H9 (cell line): ENCODE results near the gene SDK1. TPM values are rescaled to one million over a fixed set of nuclear protein-coding genes. Genes with fewer than 3 reads are reported as not detected.

Experiments used
- DNase-seq: peaks from one replicate; pipeline ENCODE4 v3.0.0-alpha.2; 2017
- H2AFZ ChIP-seq: one replicate; pipeline ENCODE4 v1.6.1; 2013; ENCODE audit warnings: mild to moderate bottlenecking, low read length, control low read depth, moderate library complexity
- H2AK5ac ChIP-seq: 2 replicates; pipeline ENCODE4 v1.6.1; 2013; ENCODE audit warnings: low read length, control low read depth, mixed read lengths; ENCODE audit not compliant: insufficient read length
- H2BK120ac ChIP-seq: one replicate; pipeline ENCODE4 v1.6.1; 2013; ENCODE audit warnings: low read depth, mild to moderate bottlenecking, low read length, control low read depth, inconsistent platforms; ENCODE audit not compliant: poor library complexity, severe bottlenecking
- H2BK12ac ChIP-seq: 2 replicates; pipeline ENCODE4 v1.6.1; 2013; ENCODE audit warnings: low read length, control low read depth, mixed read lengths, low read depth; ENCODE audit not compliant: insufficient read length
- H2BK15ac ChIP-seq: 2 replicates; pipeline ENCODE4 v1.6.1; 2013; ENCODE audit warnings: low read depth, low read length, control low read depth
- H2BK20ac ChIP-seq: one replicate; pipeline ENCODE4 v1.6.1; 2013; ENCODE audit warnings: low read depth, mild to moderate bottlenecking, low read length, control low read depth, inconsistent platforms; ENCODE audit not compliant: poor library complexity, severe bottlenecking
- H2BK5ac ChIP-seq: 2 replicates; pipeline ENCODE4 v1.6.1; 2013; ENCODE audit warnings: low read length, control low read depth, mixed read lengths; ENCODE audit not compliant: insufficient read length
- H3K14ac ChIP-seq: 2 replicates; pipeline ENCODE4 v1.6.1; 2013; ENCODE audit warnings: low read length, control low read depth; ENCODE audit not compliant: insufficient read depth
- H3K18ac ChIP-seq: 2 replicates; pipeline ENCODE4 v1.6.1; 2013; ENCODE audit warnings: low read depth, mild to moderate bottlenecking, mixed read lengths, low read length, control low read depth; ENCODE audit not compliant: insufficient read length
- H3K23ac ChIP-seq: 2 replicates; pipeline ENCODE4 v1.6.1; 2013; ENCODE audit warnings: low read length, control low read depth, mixed read lengths, low read depth; ENCODE audit not compliant: insufficient read length
- H3K23me2 ChIP-seq: 2 replicates; pipeline ENCODE4 v1.6.1; 2013; ENCODE audit warnings: low read depth, mild to moderate bottlenecking, mixed read lengths, low read length, control low read depth; ENCODE audit not compliant: insufficient read length, poor library complexity, severe bottlenecking
- H3K27ac ChIP-seq: 2 replicates; pipeline ENCODE4 v1.5.1; 2013; ENCODE audit warnings: low read length, control low read depth, mixed read lengths, low read depth; ENCODE audit not compliant: insufficient read length
- H3K27me3 ChIP-seq: 2 replicates; pipeline ENCODE4 v1.6.1; 2013; ENCODE audit warnings: low read length, control low read depth, inconsistent platforms; ENCODE audit not compliant: insufficient read depth
- H3K4ac ChIP-seq: 2 replicates; pipeline ENCODE4 v1.6.1; 2013; ENCODE audit warnings: low read depth, mild to moderate bottlenecking, control low read depth, inconsistent platforms, low read length, moderate library complexity
- H3K4me1 ChIP-seq: 2 replicates; pipeline ENCODE4 v1.6.1; 2013; ENCODE audit warnings: low read length, control low read depth, inconsistent platforms; ENCODE audit not compliant: insufficient read depth
- H3K4me2 ChIP-seq: 2 replicates; pipeline ENCODE4 v1.6.1; 2013; ENCODE audit warnings: low read length, control low read depth, mixed read lengths; ENCODE audit not compliant: insufficient read length, insufficient read depth
- H3K56ac ChIP-seq: 2 replicates; pipeline ENCODE4 v1.6.1; 2013; ENCODE audit warnings: low read depth, mild to moderate bottlenecking, mixed read lengths, low read length, control low read depth; ENCODE audit not compliant: insufficient read length
- H3K79me1 ChIP-seq: 2 replicates; pipeline ENCODE4 v1.6.1; 2013; ENCODE audit warnings: low read depth, mild to moderate bottlenecking, moderate library complexity, low read length, control low read depth, inconsistent platforms; ENCODE audit not compliant: insufficient read depth, poor library complexity, severe bottlenecking
- H3K79me2 ChIP-seq: 2 replicates; pipeline ENCODE4 v1.6.1; 2013; ENCODE audit warnings: low read length, control low read depth, inconsistent platforms; ENCODE audit not compliant: insufficient read depth
- H3K9ac ChIP-seq: 2 replicates; pipeline ENCODE4 v1.6.1; 2013; ENCODE audit warnings: low read length, control low read depth, mixed read lengths; ENCODE audit not compliant: insufficient read length; ENCODE audit errors: extremely low read depth
- H3K9me3 ChIP-seq: one replicate; pipeline ENCODE4 v1.6.1; 2013; ENCODE audit warnings: low read depth, low read length, inconsistent platforms; ENCODE audit not compliant: control insufficient read depth
- H3T11ph ChIP-seq: one replicate; pipeline ENCODE4 v1.6.1; 2013; ENCODE audit warnings: mild to moderate bottlenecking, low read length, control low read depth, inconsistent platforms
- H4K20me1 ChIP-seq: one replicate; pipeline ENCODE4 v1.6.1; 2013; ENCODE audit not compliant: control insufficient read depth, insufficient read length, insufficient read depth
- H4K5ac ChIP-seq: 2 replicates; pipeline ENCODE4 v1.6.1; 2013; ENCODE audit warnings: low read depth, mild to moderate bottlenecking, mixed read lengths, low read length, control low read depth; ENCODE audit not compliant: insufficient read length
- H4K8ac ChIP-seq: replicated peaks from 2 replicates; pipeline ENCODE4 v1.6.1; 2013; ENCODE audit warnings: low read length, control low read depth, mixed read lengths, low read depth; ENCODE audit not compliant: insufficient read length
- H4K91ac ChIP-seq: 2 replicates; pipeline ENCODE4 v1.6.1; 2013; ENCODE audit warnings: low read depth, mild to moderate bottlenecking, moderate library complexity, mixed read lengths, low read length, control low read depth; ENCODE audit not compliant: insufficient read length
- H3K27ac Mint-ChIP-seq, 3 experiments: 2 replicates in 2 of 3; 3 replicates in 1 of 3; pipeline ENCODE4 v1.8.0; 2020 to 2021; ENCODE audit warnings: mixed read lengths in 3 of 3, mild to moderate bottlenecking in 1 of 3, moderate library complexity in 1 of 3
- H3K27me3 Mint-ChIP-seq: 2 replicates; pipeline ENCODE4 v1.8.0; 2021; ENCODE audit warnings: low read depth, mild to moderate bottlenecking, moderate library complexity, mixed read lengths
- H3K36me3 Mint-ChIP-seq, 3 experiments: 2 replicates in 2 of 3; 3 replicates in 1 of 3; pipeline ENCODE4 v1.8.0; 2020 to 2021; ENCODE audit warnings: low read depth in 3 of 3, mixed read lengths in 3 of 3; ENCODE audit not compliant: insufficient read depth in 1 of 3
- H3K4me1 Mint-ChIP-seq, 2 experiments: 2 replicates each; pipeline ENCODE4 v1.8.0; 2020; ENCODE audit warnings: mixed read lengths in 2 of 2
- H3K4me3 Mint-ChIP-seq, 2 experiments: 2 replicates in 1 of 2; 3 replicates in 1 of 2; pipeline ENCODE4 v1.8.0; 2020 to 2021; ENCODE audit warnings: mild to moderate bottlenecking in 2 of 2, mixed read lengths in 2 of 2, moderate library complexity in 1 of 2
- H3K9me3 Mint-ChIP-seq, 2 experiments: 2 replicates in 1 of 2; 3 replicates in 1 of 2; pipeline ENCODE4 v1.8.0; 2020; ENCODE audit warnings: mild to moderate bottlenecking in 2 of 2, mixed read lengths in 2 of 2, moderate library complexity in 1 of 2
- CTCF ChIP-seq: fragments of 200-600 bp; sonication (generic); conservative IDR thresholded peaks from 3 replicates; pipeline ENCODE4 v1.8.0; 2021; ENCODE audit warnings: antibody characterized with exemption, mild to moderate bottlenecking
- WGBS: extraction: QIAGEN DNeasy Blood & Tissue Kit; methylation state at CpG from one replicate; pipeline ENCODE4 v1.1.7; 2013; ENCODE audit warnings: missing lambda C conversion rate, low lambda C conversion rate, mixed read lengths; ENCODE audit not compliant: insufficient read length; ENCODE audit errors: extremely low coverage; 5-methylcytosine and 5-hydroxymethylcytosine counted together
- total RNA-seq: library from RNA; stranded (reverse); gene quantifications from 2 replicates; pipeline ENCODE4 v1.2.1, GENCODE V29; 2021

The SDK1 gene
- total RNA-seq, 1 experiment from 2014 or later = 8.7 TPM

GRCh38 chr7:4302203-4302905 is 1001.3 kb downstream of the SDK1 start:
- H3K4me1 Mint-ChIP-seq = peaks cover 1 to 2% of the 10 kb centered on the region in 2 experiments
- H2BK20ac ChIP-seq = no peak overlapping the region
- H3K4me2 ChIP-seq = no peak overlapping the region
- H3K27me3 Mint-ChIP-seq = peaks cover 47% of the 10 kb centered on the region
- no peaks in the 10 kb centered on the region; a peak in 2 of 7 replicates for H3K36me3 Mint-ChIP-seq
- no peak overlapping the region for H3K14ac ChIP-seq
- H3K27ac Mint-ChIP-seq = no peak overlapping the region; a peak in 1 of 7 replicates
- no peak for TF ChIP-seq CTCF
- H2BK15ac ChIP-seq = no peak overlapping the region
- no peak overlapping the region for H4K91ac ChIP-seq
- no peak overlapping the region for H2BK12ac ChIP-seq
- no peaks in the 10 kb centered on the region for H4K20me1 ChIP-seq
- H3T11ph ChIP-seq = no peak overlapping the region
- no peak overlapping the region for H3K9ac ChIP-seq
- no peak overlapping the region for H2AK5ac ChIP-seq
- no peaks in the 10 kb centered on the region for H3K4me1 ChIP-seq
- H3K4ac ChIP-seq = no peak overlapping the region
- H3K27me3 ChIP-seq = no peaks in the 10 kb centered on the region; the same call in 1 of the 2 replicates
- H3K27ac ChIP-seq = no peak overlapping the region
- H3K9me3 ChIP-seq = no peaks in the 10 kb centered on the region
- no peak overlapping the region for H3K4me3 Mint-ChIP-seq
- no peak overlapping the region for H3K18ac ChIP-seq
- no peak overlapping the region for H4K5ac ChIP-seq
- H3K23me2 ChIP-seq = no peaks in the 10 kb centered on the region
- H2BK5ac ChIP-seq = no peak overlapping the region
- no peaks in the 10 kb centered on the region for H3K79me2 ChIP-seq
- no peaks in the 10 kb centered on the region for H3K79me1 ChIP-seq
- H4K8ac ChIP-seq = no peak overlapping the region
- H2AFZ ChIP-seq = no peak overlapping the region
- H3K56ac ChIP-seq = no peak overlapping the region
- WGBS = no CpG with 5 or more reads among the region's 19 CpGs
- DNase-seq = no peak
- no peak overlapping the region for H3K23ac ChIP-seq
- peaks cover 2 to 72% of the 10 kb centered on the region in 2 experiments; a peak in 4 of 5 replicates for H3K9me3 Mint-ChIP-seq
- H2BK120ac ChIP-seq = no peak overlapping the region
